KOPT-K1 (cell line): ENCODE results near the gene TAPBP.
A peak's percentile ranks its signal among the peaks of the same experiment; 100 is the strongest.
"Not testable (repeated sequence)": the region's sequence is repeated elsewhere in the genome, so short reads cannot be mapped to it uniquely, and the experiment has no call there.

Experiments
- H3K27ac ChIP-seq: fragments of 200-600 bp; sonication (generic); 2 replicates; pipeline ENCODE4 v1.5.1; 2016; ENCODE audit warnings: antibody characterized with exemption, mild to moderate bottlenecking, low read depth, low read length; ENCODE audit not compliant: poor library complexity, severe bottlenecking
- H3K36me3 ChIP-seq: fragments of 200-600 bp; sonication (generic); 2 replicates; pipeline ENCODE4 v1.5.1; 2017; ENCODE audit warnings: antibody characterized with exemption, mild to moderate bottlenecking, low read length, moderate library complexity; ENCODE audit not compliant: insufficient read depth
- H3K9me3 ChIP-seq: fragments of 200-600 bp; sonication (generic); 2 replicates; pipeline ENCODE4 v1.5.1; 2017; ENCODE audit warnings: antibody characterized with exemption, low read length, mild to moderate bottlenecking; ENCODE audit not compliant: insufficient read depth, poor library complexity, severe bottlenecking

The TAPBP gene

GRCh38 chr6:33278810-33279209, 35.1 kb downstream of the TAPBP start:
- H3K27ac ChIP-seq = no peak overlapping the region
- H3K9me3 ChIP-seq = no peaks in the 10 kb centered on the region
- H3K36me3 ChIP-seq = peaks cover 90% of the 10 kb centered on the region

DNA sequence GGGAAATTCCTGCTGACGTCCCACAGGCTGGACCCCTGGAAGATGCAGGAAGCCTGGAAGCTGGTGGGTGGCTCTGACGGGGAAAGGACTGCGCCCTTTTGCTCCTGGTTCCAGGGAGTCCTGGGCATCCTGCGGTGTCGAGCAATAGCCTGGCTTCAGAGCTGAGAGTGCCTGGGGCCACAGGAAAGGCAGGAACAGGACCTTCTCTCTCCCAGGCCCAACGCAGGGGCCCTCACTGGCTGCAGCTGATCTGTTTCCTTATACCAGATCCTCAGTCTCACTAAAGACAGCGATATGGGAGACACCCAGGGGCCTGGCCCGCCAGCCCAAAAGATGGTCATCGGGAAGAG, 35.5 kb downstream of the TAPBP start:
- no peak overlapping the region for H3K27ac ChIP-seq
- H3K36me3 ChIP-seq = peaks cover 90% of the 10 kb centered on the region
- H3K9me3 ChIP-seq = no peaks in the 10 kb centered on the region

- Histone ChIP-seq H3K36me3 (peaks cover 90% of the 10 kb centered on the region), H3K27ac (peak overlapping the region; percentile 74), H3K9me3 (no peaks in the 10 kb centered on the region)
Measured at GRCh38 chr6:33277663-33278391, 36.1 kb downstream of the TAPBP start.

GRCh38 chr6:33276864-33277662, 36.8 kb downstream of the TAPBP start, which contains the start of gene B3GALT4:
TSS of gene B3GALT4 (plus strand) at chr6:33277123. CDS start at chr6:33277420, 297 bp downstream.
- Histone ChIP-seq H3K36me3 (peaks cover 88% of the 10 kb centered on the region), H3K9me3 (no peaks in the 10 kb centered on the region), H3K27ac (peak within 1 kb of the TSS; percentile 74)

- Histone ChIP-seq H3K9me3 (no peaks in the 10 kb centered on the region), H3K27ac (peak overlapping the region; percentile 74), H3K36me3 (peaks cover 82% of the 10 kb centered on the region)
Measured at GRCh38 chr6:33276581-33276863, 37.4 kb downstream of the TAPBP start.

GRCh38 chr6:33275795-33276580, 37.9 kb downstream of the TAPBP start:
- Histone ChIP-seq H3K36me3 (peaks cover 77% of the 10 kb centered on the region), H3K27ac (peak overlapping the region; percentile 74)
- H3K9me3 ChIP-seq = not testable (repeated sequence)

- Histone ChIP-seq H3K36me3 (peaks cover 69% of the 10 kb centered on the region), H3K9me3 (no peaks in the 10 kb centered on the region), H3K27ac (peak overlapping the region; percentile 2)
Measured at GRCh38 chr6:33273924-33274902, 39.7 kb downstream of the TAPBP start.

DNA sequence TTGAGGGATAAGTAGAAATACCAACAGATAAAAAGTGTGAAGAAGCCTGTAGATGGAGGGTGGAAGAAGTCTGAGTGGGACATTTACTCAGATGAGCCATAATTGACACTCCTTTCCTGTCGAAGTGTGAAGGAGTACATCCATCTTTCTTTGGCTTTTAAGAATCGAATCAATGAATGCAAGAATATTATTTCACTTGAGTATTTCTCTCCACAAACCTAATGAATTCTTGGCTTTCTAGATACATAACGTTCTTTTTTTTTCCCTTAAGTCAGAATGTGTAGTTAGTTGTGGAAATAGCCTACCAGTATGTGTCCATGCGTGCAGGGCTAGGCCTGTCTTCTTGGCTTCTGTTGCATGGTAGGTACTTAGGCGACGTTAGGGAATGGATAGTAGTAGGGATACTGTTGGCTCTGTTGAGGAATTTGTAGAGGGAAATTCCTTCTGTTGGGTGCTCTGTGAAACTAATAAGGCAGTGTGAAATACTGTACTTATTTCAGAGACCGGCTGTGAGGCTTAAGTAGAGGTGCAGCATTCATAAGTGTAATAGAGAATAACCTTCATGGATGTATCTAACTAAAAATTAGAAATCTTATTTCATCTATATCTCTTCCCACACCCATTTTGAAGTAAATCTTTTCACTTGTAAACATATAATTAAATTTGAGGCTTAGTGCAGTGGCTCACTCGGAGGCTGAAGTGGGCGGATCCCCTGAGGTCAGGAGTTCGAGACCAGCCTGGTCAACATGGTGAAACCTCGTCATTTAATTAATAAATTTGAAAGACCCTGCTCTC, 40.6 kb downstream of the TAPBP start:
- H3K36me3 ChIP-seq = peaks cover 69% of the 10 kb centered on the region
- peak overlapping the region; percentile 93 for H3K27ac ChIP-seq
- no peaks in the 10 kb centered on the region for H3K9me3 ChIP-seq

- Histone ChIP-seq H3K9me3 (no peaks in the 10 kb centered on the region), H3K27ac (peak overlapping the region; percentile 93), H3K36me3 (peaks cover 74% of the 10 kb centered on the region)
Measured at GRCh38 chr6:33272275-33273128, 41.4 kb downstream of the TAPBP start.

GRCh38 chr6:33271468-33272274, 42.2 kb downstream of the TAPBP start, which contains the start of the genes RPS18 and VPS52:
TSS of gene RPS18 (plus strand) at chr6:33272075. CDS start at chr6:33272120, 45 bp downstream.
TSS of gene VPS52 (minus strand) at chr6:33271876. CDS start at chr6:33271675, 201 bp downstream.
- Histone ChIP-seq H3K36me3 (peaks cover 79% of the 10 kb centered on the region), H3K9me3 (no peaks in the 10 kb centered on the region), H3K27ac (peak within 1 kb of the TSS; percentile 93)

DNA sequence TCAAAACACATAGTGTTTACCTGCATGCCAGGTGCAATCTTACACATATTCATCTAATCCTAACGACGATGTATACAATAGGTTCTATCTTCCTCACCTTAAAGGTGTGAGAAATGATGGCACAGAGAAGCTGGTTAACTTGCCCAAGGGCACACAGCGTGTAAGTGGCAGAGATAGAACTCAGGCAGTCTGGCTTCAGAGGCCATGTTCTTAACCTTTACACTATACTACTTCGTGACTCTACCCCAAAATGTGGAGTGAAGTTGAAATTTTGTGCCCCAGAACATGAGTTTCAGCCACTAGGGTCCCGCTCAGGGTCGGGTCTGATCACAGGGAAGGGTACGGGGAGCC, 42.8 kb downstream of the TAPBP start:
- no peaks in the 10 kb centered on the region for H3K9me3 ChIP-seq
- H3K36me3 ChIP-seq = peaks cover 79% of the 10 kb centered on the region
- peak overlapping the region; percentile 93 for H3K27ac ChIP-seq

GRCh38 chr6:33264015-33264414, 49.9 kb downstream of the TAPBP start:
- peaks cover 2% of the 10 kb centered on the region for H3K9me3 ChIP-seq
- H3K36me3 ChIP-seq = peaks cover 99% of the 10 kb centered on the region
- no peak overlapping the region for H3K27ac ChIP-seq
